NCI-H2227 treated with DMSO at 0.1 percent for 48 hours (cell line): ENCODE results near the gene RNGTT.
"Not testable (repeated sequence)": the region's sequence is repeated elsewhere in the genome, so short reads cannot be mapped to it uniquely, and the experiment has no call there.

Experiments
- DNase-seq: peaks from one replicate; lab custom pipeline; 2025; lab: John Stamatoyannopoulos, UW

Gene RNGTT

DNA sequence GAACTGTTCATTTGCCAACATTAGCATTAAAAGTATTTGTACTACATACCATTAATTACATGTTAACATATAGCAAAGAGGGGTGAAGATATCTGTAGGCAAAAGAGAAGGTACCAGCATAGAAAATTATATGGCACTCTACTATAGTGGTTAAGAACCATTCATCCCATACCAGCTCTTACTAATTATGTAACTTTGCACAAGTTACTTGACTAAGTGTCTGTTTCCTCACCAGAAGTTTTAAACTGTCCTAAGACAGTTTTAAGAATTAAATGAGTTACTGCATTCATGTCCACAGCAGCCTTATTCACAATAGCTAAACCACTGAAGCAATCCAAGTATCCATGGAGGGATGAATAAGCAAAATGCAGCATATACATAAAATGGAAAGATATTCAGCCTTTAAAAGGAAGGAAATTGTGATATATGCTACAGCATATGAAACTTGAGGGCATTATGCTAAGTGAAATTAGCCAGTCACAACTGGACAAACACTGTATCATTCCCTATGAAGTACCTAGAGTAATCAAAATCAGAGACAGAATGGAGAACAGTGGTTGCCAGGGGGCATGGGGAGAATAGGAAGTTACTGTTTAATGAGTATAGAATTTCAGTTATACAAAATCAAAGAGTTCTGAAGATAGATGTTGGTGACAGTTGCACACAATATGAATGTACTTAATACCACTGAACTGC is 98.9 kb downstream of the RNGTT start:
- DNase-seq, result no peak

DNA sequence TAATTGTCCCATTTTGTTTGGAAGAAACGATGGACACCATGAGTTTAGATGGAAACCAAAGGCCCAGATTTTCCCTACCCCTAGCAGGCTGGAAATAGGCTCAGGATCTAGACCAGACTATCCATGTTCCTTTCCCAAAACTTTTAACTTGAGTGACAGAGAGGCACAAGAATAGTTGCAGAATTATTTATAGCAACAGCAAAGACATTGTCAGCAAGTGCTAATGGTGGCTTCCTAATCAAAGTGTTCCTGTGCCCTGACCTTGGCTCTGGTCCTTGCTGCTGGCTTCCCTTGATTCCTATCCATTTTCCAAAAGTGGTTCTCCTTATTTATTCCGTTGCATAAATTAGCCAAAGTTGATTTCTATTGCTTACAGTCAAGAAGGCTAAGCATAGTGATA is 103.1 kb downstream of the RNGTT start:
- no peak for DNase-seq

DNA sequence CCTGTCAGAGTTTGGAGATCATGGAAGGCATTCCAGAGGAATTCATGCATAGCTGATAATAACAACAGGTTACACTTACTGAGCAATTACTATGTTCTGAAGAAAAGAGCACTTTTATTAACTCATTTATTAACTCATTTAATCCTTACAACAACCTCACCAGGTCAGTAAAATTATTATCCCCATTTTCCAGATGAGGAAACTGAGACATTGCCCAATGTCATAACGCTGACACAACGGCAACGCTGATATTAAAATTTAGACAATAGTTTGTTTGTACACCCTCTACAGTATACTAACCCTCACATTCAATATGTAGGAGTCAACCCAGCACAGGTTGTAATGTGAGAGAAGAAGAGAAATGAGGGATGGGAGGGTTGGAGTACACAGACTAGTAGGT is 105.0 kb downstream of the RNGTT start:
- no peak for DNase-seq

DNA sequence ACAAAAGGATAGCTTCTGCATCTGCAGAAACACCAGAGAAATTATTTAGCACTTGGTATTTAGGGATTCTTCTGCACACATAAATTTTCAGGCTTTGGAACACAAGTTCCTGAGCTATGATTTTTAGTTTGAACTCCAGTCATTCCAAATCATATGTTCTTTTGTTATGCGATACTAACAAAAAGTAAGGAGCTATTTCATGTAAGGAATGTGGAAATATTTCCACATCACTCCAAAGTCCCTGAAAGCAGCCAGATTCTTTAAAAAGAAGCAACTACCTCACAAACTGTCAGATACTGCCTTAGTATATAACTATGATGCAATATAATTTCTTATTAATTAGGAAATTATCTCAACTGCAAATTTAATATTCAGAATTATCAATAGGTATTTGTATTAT is 106.9 kb downstream of the RNGTT start:
- no peak for DNase-seq

DNA sequence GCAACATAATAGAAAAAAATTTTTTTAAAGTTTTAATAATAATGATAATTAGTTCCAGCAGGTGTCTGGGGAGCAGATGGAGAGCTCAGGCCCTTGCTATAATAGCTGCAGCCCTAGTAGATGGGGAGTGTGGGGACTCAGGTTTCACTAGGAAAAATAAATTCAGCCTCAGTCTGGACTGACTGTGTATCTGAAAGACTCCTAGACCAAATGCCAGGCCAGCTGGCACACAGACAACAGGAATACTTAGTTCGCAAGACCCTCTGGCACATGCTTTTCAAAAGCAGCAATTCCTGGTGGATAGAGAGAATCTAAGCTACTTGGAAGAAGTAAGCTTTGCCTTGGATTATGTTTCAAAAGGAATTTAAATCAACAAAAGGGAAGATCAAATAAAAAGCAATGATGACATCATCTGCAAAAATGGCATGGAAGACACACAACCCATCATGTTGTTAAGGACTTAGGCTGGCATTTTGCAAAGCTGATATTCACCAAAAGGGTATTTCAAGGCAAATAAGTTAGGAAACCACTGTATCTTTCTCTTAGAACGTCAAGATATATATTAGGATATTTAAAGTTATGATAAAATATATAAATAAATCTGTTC is 107.8 kb downstream of the RNGTT start:
- no peak for DNase-seq

GRCh38 chr6:88852775-88853174 is 110.6 kb downstream of the RNGTT start:
- DNase-seq, result no peak

- no peak for DNase-seq
Measured at GRCh38 chr6:88852000-88852399, 111.4 kb downstream of the RNGTT start.

DNA sequence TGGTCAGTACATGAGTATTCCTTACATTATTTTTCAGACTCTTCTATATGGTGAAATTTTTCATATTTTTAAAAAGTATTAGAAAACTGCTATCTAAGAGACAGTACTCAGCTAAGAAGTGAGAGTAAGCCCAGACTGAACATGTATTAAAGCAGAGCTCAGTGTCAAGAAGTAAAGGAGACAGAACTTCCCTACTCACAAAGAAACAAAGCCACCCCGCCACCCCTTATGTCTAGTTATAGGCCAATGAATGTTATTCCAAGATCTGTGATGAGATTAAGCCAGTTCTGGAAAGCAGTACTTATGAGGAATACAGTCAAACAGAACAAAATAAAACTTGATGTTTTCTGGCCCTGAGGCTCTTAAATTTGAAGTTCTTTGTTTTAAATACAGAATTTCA is 114.5 kb downstream of the RNGTT start:
- no peak for DNase-seq

GRCh38 chr6:88843040-88843439 is 120.4 kb downstream of the RNGTT start:
- DNase-seq, result no peak

GRCh38 chr6:88842320-88842719 is 121.1 kb downstream of the RNGTT start:
- no peak for DNase-seq

DNA sequence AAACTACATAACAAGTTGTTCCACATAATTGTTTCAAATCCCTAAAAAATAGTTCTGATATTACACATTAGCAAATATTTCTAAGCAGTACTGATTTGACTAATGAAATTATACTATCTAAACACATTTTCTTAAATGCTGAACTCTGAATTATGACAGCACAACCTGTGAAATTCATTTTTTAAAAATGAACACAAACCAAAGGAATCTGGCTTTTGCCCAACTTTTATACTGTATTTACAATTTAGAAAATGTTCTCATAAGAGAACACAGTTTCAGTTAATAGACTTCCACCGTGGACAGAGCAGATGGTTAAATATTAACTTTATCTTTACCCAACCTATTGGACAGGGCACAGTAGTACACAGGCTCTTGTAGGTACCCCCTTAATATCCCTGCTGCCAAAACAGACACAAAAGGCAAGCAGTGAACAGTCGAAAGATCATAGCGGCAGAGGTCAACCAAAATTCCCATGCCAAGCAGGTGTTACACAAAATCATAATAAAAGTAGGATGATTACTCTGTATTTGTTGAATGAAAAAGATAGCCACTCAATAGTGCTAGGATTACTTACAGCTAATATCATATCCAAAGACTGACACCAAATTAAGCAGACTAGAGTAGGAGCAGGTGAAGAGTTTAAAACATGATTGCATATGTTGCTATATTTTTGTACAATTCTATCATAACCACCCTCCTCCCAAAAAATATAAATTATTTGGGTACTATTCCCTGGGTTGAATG is 122.5 kb downstream of the RNGTT start:
- DNase-seq, result no peak

GRCh38 chr6:88840289-88840688 is 123.1 kb downstream of the RNGTT start:
- no peak for DNase-seq

DNA sequence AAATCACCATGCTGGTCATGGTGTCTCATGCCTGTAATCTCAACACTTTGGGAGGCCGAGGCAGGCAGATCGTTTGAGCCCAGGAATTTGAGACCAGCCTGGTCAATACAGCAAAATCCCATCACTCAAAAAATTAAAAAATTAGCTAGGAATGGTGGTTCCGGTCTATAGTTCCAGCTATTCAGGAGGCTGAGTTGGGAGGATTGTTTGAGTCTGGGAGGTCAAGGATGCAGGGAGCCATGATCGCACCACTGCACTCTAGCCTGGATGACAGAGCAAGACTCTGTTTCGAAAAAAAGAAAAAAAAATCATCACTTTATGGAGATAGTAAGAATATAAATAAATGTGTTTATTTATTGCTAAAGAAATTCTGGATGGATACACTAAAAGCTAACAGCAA is 124.1 kb downstream of the RNGTT start:
- DNase-seq, result no peak

GRCh38 chr6:88835210-88835609 is 128.2 kb downstream of the RNGTT start:
- DNase-seq, result no peak

- not testable (repeated sequence) for DNase-seq
Measured at GRCh38 chr6:88833071-88833470, 130.3 kb downstream of the RNGTT start.

DNA sequence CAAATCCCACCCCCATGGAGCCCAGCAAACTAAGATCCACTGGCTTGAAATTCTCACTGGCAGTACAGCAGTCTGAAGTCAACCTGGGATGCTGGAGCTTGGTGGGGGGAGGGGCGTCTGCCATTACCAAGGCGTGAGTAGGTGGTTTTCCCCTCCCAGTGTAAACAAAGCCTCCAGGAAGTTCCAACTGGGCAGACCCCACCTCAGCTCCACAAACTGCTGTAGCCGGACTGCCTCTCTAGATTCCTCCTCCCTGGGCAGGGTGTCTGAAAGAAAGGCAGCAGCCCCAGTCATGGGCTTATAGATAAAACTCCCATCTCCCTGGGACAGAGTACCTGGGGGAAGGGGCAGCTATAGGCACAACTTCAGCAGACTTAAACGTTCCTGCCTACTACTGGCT is 135.8 kb downstream of the RNGTT start:
- DNase-seq, result not testable (repeated sequence)

DNA sequence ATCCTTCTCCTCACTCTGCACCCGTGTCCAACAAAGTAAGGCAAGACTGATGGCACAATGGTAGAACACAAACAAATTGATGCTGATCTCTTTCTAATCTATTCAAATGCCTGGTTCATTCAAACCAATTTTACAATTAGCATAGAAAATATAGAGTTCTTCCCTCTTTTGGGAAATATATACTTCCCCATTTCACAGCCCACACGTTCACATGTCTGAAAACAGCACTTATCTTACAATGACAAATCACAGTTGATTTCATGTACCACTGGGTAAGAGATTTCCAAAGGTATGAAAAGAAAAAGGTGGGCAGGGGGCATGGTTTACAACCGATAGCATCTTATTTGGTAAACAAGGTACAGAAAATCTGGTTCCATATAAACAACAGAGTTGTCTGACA is 137.6 kb downstream of the RNGTT start:
- no peak for DNase-seq

- no peak for DNase-seq
Measured at GRCh38 chr6:88823998-88824397, 139.4 kb downstream of the RNGTT start.

DNA sequence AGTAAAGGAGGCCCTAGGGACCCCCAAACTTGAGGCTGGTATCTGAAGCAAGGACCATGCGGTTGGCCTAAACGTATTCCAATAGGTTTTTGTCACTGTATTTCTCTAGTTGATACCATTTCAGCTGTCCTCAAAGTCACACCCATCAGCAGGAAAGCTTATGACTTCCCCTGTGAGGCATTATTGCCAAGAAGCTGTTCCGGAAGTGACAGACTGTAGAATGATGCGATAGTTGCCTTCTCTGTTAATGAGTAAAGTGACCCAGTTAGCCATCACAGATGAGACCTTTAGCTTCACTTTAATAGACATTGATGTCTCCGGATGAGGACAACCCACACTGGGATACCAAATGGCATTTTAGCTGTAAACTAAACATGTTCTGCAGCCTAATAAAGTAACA is 147.9 kb downstream of the RNGTT start:
- DNase-seq, result no peak

GRCh38 chr6:88814909-88815308 is 148.5 kb downstream of the RNGTT start:
- no peak for DNase-seq

GRCh38 chr6:88813045-88813444 is 150.4 kb downstream of the RNGTT start:
- DNase-seq, result no peak

- no peak for DNase-seq
Measured at GRCh38 chr6:88810701-88811100, 152.7 kb downstream of the RNGTT start.

- DNase-seq, result no peak
Measured at GRCh38 chr6:88810089-88810488, 153.3 kb downstream of the RNGTT start.
